NAMALWA (cell line): ENCODE data around the gene AGK.
"Not testable (repeated sequence)": the region's sequence is repeated elsewhere in the genome, so short reads cannot be mapped to it uniquely, and the experiment has no call there.

ENCODE experiments used
- DNase-seq: peaks from one replicate; pipeline ENCODE4 v3.0.0-alpha.2; 2015; ENCODE audit warnings: low spot score

Gene AGK

DNA sequence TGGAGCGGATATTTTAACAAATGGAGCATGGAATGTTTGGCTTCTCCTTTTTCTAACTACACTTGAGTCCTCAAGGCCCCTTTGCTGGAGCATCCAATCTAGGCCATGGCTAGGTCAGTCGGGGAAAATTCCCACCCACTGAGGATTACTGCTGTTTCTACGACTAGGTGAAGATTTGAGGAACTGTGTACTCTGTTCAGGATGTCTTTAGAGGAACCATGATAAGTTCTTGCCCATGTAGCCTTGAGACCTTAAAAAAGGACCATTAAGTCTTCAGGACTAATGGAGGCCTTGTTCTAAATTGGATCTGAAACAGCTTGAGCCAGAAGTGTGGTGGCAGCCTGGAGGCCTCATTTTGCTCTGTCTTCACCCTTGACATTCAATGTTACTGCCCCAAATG lies 6.2 kb downstream of the AGK start:
- DNase-seq: no peak

GRCh38 chr7:141557831-141558531 lies 6.8 kb downstream of the AGK start:
- DNase-seq: not testable (repeated sequence)

GRCh38 chr7:141558544-141559183 lies 7.5 kb downstream of the AGK start:
- no peak for DNase-seq

DNA sequence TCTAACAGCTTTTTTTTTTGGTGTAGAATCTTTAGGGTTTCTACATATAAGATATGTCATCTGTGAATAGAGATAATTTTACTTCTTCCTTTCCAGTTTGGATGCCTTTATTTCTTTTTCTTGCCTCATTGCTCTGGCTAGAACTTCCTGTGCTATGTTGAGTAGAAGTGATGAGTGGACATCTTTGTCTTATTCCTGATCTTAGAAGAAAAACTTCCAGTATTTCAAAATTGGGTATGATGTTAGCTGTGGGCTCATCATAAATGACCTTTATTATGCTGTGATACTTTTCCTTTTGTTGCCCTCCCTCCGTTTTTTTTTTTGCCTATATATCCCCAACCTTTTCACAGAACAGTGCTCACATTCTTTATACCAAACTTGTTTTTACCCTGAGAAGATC lies 8.8 kb downstream of the AGK start:
- DNase-seq: no peak

DNA sequence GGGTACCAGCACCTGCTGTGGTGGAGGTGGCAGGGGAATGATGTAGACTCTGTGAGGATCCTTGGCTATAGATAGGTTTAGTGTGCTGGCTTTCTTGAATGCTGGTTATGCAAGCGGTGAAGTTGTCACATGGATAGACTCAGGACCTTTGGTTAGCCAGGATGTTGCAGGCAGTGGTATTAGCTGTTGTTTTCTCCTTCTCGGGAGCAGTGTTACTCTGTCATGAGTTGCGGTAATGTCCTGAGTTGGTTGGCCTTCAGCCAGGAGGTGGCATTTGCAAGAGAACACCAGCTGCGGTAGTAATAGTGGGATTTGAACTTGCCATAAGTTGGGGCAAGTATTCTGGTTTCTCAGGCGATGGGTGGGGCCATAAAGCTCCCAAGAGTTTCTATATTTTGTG lies 10.8 kb downstream of the AGK start:
- no peak for DNase-seq

DNA sequence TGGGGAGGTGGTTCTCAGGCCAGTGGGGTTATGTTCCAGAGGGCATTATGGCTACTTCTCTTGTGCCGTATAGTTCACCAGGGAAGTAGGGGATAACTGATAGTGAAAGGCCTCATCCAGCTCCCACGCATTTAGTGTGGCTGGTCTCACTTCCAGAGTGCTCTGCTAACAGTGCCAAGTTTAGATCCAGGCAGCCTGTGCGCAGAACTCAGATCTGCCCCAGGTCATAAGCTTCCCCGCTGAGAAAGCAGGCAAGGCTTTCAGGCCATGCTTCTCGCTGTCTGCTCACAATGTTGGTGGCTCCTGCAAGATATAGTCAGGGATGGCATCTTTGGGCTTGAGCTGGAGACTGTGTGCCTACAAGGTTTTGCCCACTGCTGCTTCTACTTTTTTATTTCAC lies 11.3 kb downstream of the AGK start:
- no peak for DNase-seq

- DNase-seq: no peak
These were observed 11.8 kb downstream of the AGK start for GRCh38 chr7:141562972-141563371.

DNA sequence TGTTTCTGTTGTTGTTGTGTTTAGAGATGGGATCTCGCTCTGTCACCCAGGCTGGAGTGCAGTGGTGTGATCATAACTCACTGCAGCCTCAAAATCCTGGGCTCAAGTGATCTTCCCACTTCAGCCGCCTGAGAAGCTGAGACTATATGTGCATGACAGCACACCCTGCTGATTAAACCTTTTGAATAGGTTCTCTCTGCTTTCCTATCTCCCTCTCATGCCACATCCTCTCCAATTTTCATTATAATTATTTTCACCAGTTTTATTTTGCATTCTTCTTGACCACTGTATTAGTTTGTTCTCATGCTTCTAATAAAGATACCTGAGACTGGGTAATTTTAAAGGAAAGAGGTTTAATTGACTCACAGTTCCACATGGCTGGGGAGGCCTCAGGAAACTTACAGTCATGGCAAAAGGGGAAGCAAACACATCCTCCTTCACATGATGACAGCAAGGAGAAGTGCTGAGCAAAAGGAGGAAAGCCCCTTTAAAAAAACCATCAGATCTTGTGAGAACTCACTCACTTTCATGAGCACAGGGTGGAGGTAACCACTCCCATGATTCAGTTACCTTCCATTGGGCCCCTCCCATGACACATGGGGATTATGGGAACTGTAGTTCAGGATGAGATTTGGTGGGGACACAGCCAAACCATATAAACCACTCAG lies 12.9 kb downstream of the AGK start:
- DNase-seq: peak; percentile 48

GRCh38 chr7:141567432-141567831 lies 16.2 kb downstream of the AGK start:
- no peak for DNase-seq

- DNase-seq: no peak
These were observed 17.0 kb downstream of the AGK start for GRCh38 chr7:141568227-141568626.

DNA sequence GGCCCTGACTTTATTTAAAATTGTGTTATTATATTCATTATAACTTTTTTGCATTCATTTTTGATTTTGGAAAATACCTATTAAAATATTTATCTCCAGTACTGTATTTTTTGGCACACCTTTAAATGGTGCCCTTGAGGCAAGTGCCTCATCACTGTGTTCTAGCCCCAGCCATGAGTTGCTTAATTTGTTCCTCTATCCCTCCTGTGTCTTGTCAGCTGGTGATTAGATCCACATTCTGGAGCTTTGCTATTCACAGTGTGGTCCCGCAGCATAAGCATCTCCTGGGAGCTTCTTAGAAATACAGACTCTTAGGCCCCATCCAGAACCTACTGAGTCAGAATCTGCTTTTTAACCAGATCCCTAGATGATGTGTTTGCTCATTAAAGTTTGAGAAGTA lies 19.8 kb downstream of the AGK start:
- no peak for DNase-seq

DNA sequence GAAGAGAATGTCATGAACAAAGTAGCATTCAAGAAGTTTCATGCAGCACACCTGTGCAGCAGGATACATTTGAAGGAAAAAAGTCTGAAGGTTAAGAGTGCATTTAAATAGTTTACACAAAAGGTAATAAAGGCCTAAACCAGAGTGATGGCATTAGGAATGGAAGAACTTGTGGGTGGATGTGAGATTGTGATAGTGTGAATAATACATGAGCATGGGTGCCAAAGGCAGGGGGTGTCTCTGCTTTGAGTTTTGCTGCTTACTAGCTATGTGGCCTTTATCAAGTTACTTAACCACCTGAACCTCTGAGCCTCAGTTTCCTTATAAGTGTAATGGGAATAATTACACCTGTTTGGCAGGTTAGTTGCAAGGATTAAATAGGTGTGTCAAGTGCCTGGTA lies 21.0 kb downstream of the AGK start:
- DNase-seq: no peak

- no peak for DNase-seq
These were observed 22.3 kb downstream of the AGK start for GRCh38 chr7:141573511-141573910.

GRCh38 chr7:141575164-141575563 lies 24.0 kb downstream of the AGK start:
- no peak for DNase-seq

DNA sequence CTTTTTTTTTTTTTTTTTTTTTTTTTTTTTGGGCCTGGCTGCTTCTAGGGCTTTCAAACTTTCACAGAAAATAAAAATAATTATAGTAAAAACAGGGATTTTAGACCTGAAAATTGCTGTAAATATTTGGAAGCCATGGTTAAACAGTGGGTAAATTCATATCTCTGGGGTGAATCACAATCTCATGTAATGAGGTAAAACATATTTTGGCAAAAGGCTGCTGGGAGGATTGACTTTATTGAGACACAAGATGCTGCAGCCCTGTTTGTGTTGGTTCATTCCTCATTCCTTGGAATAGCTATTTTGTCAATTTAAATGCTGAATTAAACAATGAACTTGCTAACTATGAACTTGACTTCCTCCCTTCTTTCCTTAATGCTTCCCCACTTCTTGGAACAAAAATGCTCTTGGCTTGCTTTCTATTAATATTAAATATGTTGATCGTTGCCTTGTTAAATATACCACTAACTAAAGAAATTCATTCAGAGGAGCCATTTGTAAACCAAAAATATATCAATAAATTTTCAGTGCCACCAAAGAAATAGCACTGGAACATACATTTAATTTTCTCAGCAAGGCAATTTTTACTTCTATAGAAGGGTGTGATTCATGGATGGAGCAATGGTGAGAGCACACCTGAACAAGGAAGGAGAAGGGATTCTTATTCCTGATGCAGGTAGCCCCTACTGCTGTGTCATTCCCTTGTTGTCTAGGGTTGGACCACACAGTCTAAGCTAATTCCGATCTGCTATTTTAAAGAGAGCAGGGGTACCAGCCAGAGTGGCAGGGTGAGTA lies 24.6 kb downstream of the AGK start:
- DNase-seq: no peak

GRCh38 chr7:141577043-141577839 lies 26.0 kb downstream of the AGK start:
- no peak for DNase-seq

GRCh38 chr7:141579953-141580352 lies 28.7 kb downstream of the AGK start:
- not testable (repeated sequence) for DNase-seq

DNA sequence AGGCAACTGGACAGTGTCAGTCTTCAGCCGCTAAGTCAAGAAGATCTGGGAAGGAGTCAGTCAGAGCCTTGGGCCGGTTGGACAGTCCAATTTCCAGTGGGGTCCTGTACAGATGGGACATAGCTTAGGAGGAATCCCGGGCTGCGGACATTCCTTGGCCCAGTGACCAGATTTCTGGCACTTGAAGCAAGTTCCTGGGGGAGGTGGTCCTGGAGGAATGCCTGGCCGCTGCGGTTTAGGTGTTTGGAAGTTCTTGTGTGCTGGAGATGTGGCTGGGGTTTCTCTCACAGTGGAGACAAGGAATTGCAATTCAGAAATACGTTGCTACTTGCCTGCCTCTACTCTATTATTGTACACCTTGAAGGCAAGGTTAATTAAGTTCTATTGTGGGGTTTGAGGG lies 30.9 kb downstream of the AGK start:
- not testable (repeated sequence) for DNase-seq

- DNase-seq: no peak
These were observed 33.7 kb downstream of the AGK start for GRCh38 chr7:141584935-141585334.

- no peak for DNase-seq
These were observed 34.6 kb downstream of the AGK start for GRCh38 chr7:141585592-141586510.

- no peak for DNase-seq
These were observed 35.7 kb downstream of the AGK start for GRCh38 chr7:141586878-141587277.
